ENCODE results near the gene WWOX. TPM values are rescaled to one million over a fixed set of nuclear protein-coding genes. Genes with fewer than 3 reads are reported as not detected.

WWOX gene
- total RNA-seq, 1 donor from 2014 or later, result 19.2 TPM

GRCh38 chr16:78218279-78218678 is 118.8 kb downstream of the WWOX start:
- no peaks in the 10 kb centered on the region for H3K27me3 ChIP-seq (ENCODE audit: low read depth)
- H3K27ac ChIP-seq, result no peak overlapping the region
- H3K36me3 ChIP-seq, result no peaks in the 10 kb centered on the region
- ATAC-seq (no peak), DNase-seq (no peak)
- no peaks in the 10 kb centered on the region for H3K4me1 ChIP-seq
- intact Hi-C loops (cut with DNase I), result no loop called here
- no peak for TF ChIP-seq CTCF (IDR thresholded peaks at IDR 0.05)
- no peaks in the 10 kb centered on the region for H3K9me3 ChIP-seq
- no peak overlapping the region for H3K4me3 ChIP-seq

GRCh38 chr16:78218856-78219651 is 119.6 kb downstream of the WWOX start:
- Histone ChIP-seq H3K27me3 (ENCODE audit: low read depth) (no peaks in the 10 kb centered on the region), H3K36me3 (no peaks in the 10 kb centered on the region), H3K4me1 (no peaks in the 10 kb centered on the region), H3K4me3 (no peak overlapping the region), H3K27ac (no peak overlapping the region), H3K9me3 (no peaks in the 10 kb centered on the region)
- ATAC-seq (no peak), DNase-seq (no peak)
- intact Hi-C loops (cut with DNase I), result no loop called here
- no peak for TF ChIP-seq CTCF (IDR thresholded peaks at IDR 0.05)

- intact Hi-C loops (cut with DNase I), result no loop called here
- Histone ChIP-seq H3K36me3 (no peaks in the 10 kb centered on the region), H3K27ac (no peak overlapping the region), H3K27me3 (ENCODE audit: low read depth) (no peaks in the 10 kb centered on the region), H3K4me1 (no peaks in the 10 kb centered on the region), H3K4me3 (no peak overlapping the region), H3K9me3 (no peaks in the 10 kb centered on the region)
- ATAC-seq, result no peak
- DNase-seq, result no peak
- TF ChIP-seq CTCF (IDR thresholded peaks at IDR 0.05), result no peak
Measured at GRCh38 chr16:78220571-78220970, 121.1 kb downstream of the WWOX start.

GRCh38 chr16:78221892-78222291 is 122.4 kb downstream of the WWOX start:
- no peaks in the 10 kb centered on the region for H3K4me1 ChIP-seq
- no peaks in the 10 kb centered on the region for H3K9me3 ChIP-seq
- H3K36me3 ChIP-seq, result no peaks in the 10 kb centered on the region
- H3K27me3 ChIP-seq (ENCODE audit: low read depth), result no peaks in the 10 kb centered on the region
- DNase-seq (no peak), ATAC-seq (no peak)
- no peak for TF ChIP-seq CTCF (IDR thresholded peaks at IDR 0.05)
- no peak overlapping the region for H3K27ac ChIP-seq
- intact Hi-C loops (cut with DNase I), result no loop called here
- no peak overlapping the region for H3K4me3 ChIP-seq

- no peaks in the 10 kb centered on the region for H3K36me3 ChIP-seq
- TF ChIP-seq CTCF (IDR thresholded peaks at IDR 0.05), result no peak
- no peak overlapping the region for H3K4me3 ChIP-seq
- ATAC-seq (no peak), DNase-seq (no peak)
- no peaks in the 10 kb centered on the region for H3K27me3 ChIP-seq (ENCODE audit: low read depth)
- intact Hi-C loops (cut with DNase I), result no loop called here
- H3K9me3 ChIP-seq, result no peaks in the 10 kb centered on the region
- H3K27ac ChIP-seq, result no peak overlapping the region
- no peaks in the 10 kb centered on the region for H3K4me1 ChIP-seq
Measured at GRCh38 chr16:78224342-78224741, 124.9 kb downstream of the WWOX start.

Data from lower lobe of right lung (tissue), 2 donors.